HEK293 (cell line): ENCODE data around the gene CSPG4.

ENCODE experiments used
- GLI4 ChIP-seq: fragments of 450-650 bp; formaldehyde crosslinking; IDR thresholded peaks from 2 replicates; pipeline ENCODE4 v1.5.1; 2016; ENCODE audit warnings: missing biosample characterization, missing genetic modification characterization
- GLIS2 ChIP-seq: fragments of 450-650 bp; formaldehyde crosslinking; IDR thresholded peaks from 2 replicates; pipeline ENCODE4 v1.5.1; 2016; ENCODE audit warnings: missing biosample characterization, missing genetic modification characterization
- HOXD13 ChIP-seq: sonication (generic); formaldehyde crosslinking; IDR thresholded peaks from 2 replicates; pipeline ENCODE4 v1.8.0; 2022; ENCODE audit warnings: missing genetic modification reagents, borderline replicate concordance
- KLF17 ChIP-seq: fragments of 450-650 bp; formaldehyde crosslinking; IDR thresholded peaks from 2 replicates; pipeline ENCODE4 v1.5.1; 2016; ENCODE audit warnings: missing biosample characterization, missing genetic modification characterization
- OSR2 ChIP-seq: fragments of 450-650 bp; formaldehyde crosslinking; IDR thresholded peaks from 2 replicates; pipeline ENCODE4 v1.5.1; 2016; ENCODE audit warnings: missing biosample characterization, missing genetic modification characterization
- ZIC2 ChIP-seq: fragments of 450-650 bp; formaldehyde crosslinking; IDR thresholded peaks from 2 replicates; pipeline ENCODE4 v1.5.1; 2016; ENCODE audit warnings: missing biosample characterization, missing genetic modification characterization
- ZNF138 ChIP-seq: fragments of 450-650 bp; formaldehyde crosslinking; IDR thresholded peaks from 2 replicates; pipeline ENCODE4 v1.5.1; 2016; ENCODE audit warnings: missing biosample characterization, missing genetic modification characterization, borderline replicate concordance
- ZNF148 ChIP-seq: fragments of 450-650 bp; formaldehyde crosslinking; IDR thresholded peaks from 2 replicates; pipeline ENCODE4 v1.5.0; 2017; ENCODE audit warnings: missing biosample characterization, missing genetic modification characterization, borderline replicate concordance
- ZNF157 ChIP-seq: fragments of 450-650 bp; formaldehyde crosslinking; IDR thresholded peaks from 2 replicates; pipeline ENCODE4 v1.5.1; 2016; ENCODE audit warnings: missing biosample characterization, missing genetic modification characterization
- ZNF18 ChIP-seq: fragments of 450-650 bp; formaldehyde crosslinking; IDR thresholded peaks from 2 replicates; pipeline ENCODE4 v1.5.1; 2016; ENCODE audit warnings: missing biosample characterization, missing genetic modification characterization
- ZNF292 ChIP-seq: fragments of 450-650 bp; formaldehyde crosslinking; IDR thresholded peaks from 2 replicates; pipeline ENCODE4 v1.5.1; 2016; ENCODE audit warnings: low read depth, missing biosample characterization, missing genetic modification characterization, borderline replicate concordance
- ZNF302 ChIP-seq: fragments of 450-650 bp; formaldehyde crosslinking; IDR thresholded peaks from 2 replicates; pipeline ENCODE4 v1.5.1; 2016; ENCODE audit warnings: missing biosample characterization, missing genetic modification characterization, low read depth
- ZNF350 ChIP-seq: fragments of 450-650 bp; formaldehyde crosslinking; IDR thresholded peaks from 2 replicates; pipeline ENCODE4 v1.5.0; 2017; ENCODE audit warnings: missing biosample characterization, mild to moderate bottlenecking, missing genetic modification characterization
- ZNF366 ChIP-seq: fragments of 450-650 bp; formaldehyde crosslinking; conservative IDR thresholded peaks from 2 replicates; pipeline ENCODE4 v1.5.1; 2016; ENCODE audit warnings: missing biosample characterization, missing genetic modification characterization
- ZNF37A ChIP-seq: fragments of 450-650 bp; IDR thresholded peaks from 2 replicates; pipeline ENCODE4 v1.5.1; 2018; ENCODE audit warnings: missing biosample characterization, missing genetic modification characterization
- ZNF529 ChIP-seq: fragments of 450-650 bp; formaldehyde crosslinking; IDR thresholded peaks from 2 replicates; pipeline ENCODE4 v1.5.1; 2017; ENCODE audit warnings: missing genetic modification characterization, missing biosample characterization; ENCODE audit not compliant: insufficient replicate concordance
- ZNF555 ChIP-seq: fragments of 450-650 bp; formaldehyde crosslinking; conservative IDR thresholded peaks from 2 replicates; pipeline ENCODE4 v1.5.1; 2017; ENCODE audit warnings: missing biosample characterization, mild to moderate bottlenecking, missing genetic modification characterization, inconsistent platforms
- ZNF560 ChIP-seq: fragments of 450-650 bp; formaldehyde crosslinking; IDR thresholded peaks from 2 replicates; pipeline ENCODE4 v1.5.1; 2017; ENCODE audit warnings: missing biosample characterization, missing genetic modification characterization, borderline replicate concordance
- ZNF571 ChIP-seq: fragments of 450-650 bp; formaldehyde crosslinking; IDR thresholded peaks from 2 replicates; pipeline ENCODE4 v1.5.0; 2017; ENCODE audit warnings: missing biosample characterization, missing genetic modification characterization
- ZNF585B ChIP-seq: fragments of 450-650 bp; formaldehyde crosslinking; IDR thresholded peaks from 2 replicates; pipeline ENCODE4 v1.5.1; 2016; ENCODE audit warnings: missing biosample characterization, missing genetic modification characterization
- ZNF623 ChIP-seq: fragments of 450-650 bp; formaldehyde crosslinking; IDR thresholded peaks from 2 replicates; pipeline ENCODE4 v1.5.1; 2016; ENCODE audit warnings: missing biosample characterization, missing genetic modification characterization
- ZNF629 ChIP-seq: fragments of 450-650 bp; formaldehyde crosslinking; IDR thresholded peaks from 2 replicates; pipeline ENCODE4 v1.5.1; 2017; ENCODE audit warnings: missing biosample characterization, missing genetic modification characterization
- ZSCAN5A ChIP-seq: fragments of 450-650 bp; formaldehyde crosslinking; IDR thresholded peaks from 2 replicates; pipeline ENCODE4 v1.5.1; 2016; ENCODE audit warnings: missing biosample characterization, missing genetic modification characterization
- TF ChIP-seq, protein P1 (sequence below): fragments of 450-650 bp; formaldehyde crosslinking; IDR thresholded peaks from 2 replicates; pipeline ENCODE4 v1.5.1; 2016; ENCODE audit warnings: missing biosample characterization, missing genetic modification characterization
- TF ChIP-seq, protein P2 (sequence below): fragments of 450-650 bp; formaldehyde crosslinking; IDR thresholded peaks from 2 replicates; pipeline ENCODE4 v1.5.1; 2016; ENCODE audit warnings: missing biosample characterization, missing genetic modification characterization
- TF ChIP-seq, protein P3 (sequence below): fragments of 450-650 bp; formaldehyde crosslinking; IDR thresholded peaks from 2 replicates; pipeline ENCODE4 v1.5.1; 2016; ENCODE audit warnings: missing biosample characterization, missing genetic modification characterization

CSPG4 gene

GRCh38 chr15:75640483-75641178 lies 72.0 kb downstream of the CSPG4 start (continued):
- TF ChIP-seq ZNF148 (tag by site-specific recombination) = no peak
- no peak for TF ChIP-seq ZNF623 (tag by site-specific recombination)
- peak; percentile 37; the same call in 1 of the 2 replicates for TF ChIP-seq ZNF366 (tag by site-specific recombination)
- TF ChIP-seq, protein P1, sequence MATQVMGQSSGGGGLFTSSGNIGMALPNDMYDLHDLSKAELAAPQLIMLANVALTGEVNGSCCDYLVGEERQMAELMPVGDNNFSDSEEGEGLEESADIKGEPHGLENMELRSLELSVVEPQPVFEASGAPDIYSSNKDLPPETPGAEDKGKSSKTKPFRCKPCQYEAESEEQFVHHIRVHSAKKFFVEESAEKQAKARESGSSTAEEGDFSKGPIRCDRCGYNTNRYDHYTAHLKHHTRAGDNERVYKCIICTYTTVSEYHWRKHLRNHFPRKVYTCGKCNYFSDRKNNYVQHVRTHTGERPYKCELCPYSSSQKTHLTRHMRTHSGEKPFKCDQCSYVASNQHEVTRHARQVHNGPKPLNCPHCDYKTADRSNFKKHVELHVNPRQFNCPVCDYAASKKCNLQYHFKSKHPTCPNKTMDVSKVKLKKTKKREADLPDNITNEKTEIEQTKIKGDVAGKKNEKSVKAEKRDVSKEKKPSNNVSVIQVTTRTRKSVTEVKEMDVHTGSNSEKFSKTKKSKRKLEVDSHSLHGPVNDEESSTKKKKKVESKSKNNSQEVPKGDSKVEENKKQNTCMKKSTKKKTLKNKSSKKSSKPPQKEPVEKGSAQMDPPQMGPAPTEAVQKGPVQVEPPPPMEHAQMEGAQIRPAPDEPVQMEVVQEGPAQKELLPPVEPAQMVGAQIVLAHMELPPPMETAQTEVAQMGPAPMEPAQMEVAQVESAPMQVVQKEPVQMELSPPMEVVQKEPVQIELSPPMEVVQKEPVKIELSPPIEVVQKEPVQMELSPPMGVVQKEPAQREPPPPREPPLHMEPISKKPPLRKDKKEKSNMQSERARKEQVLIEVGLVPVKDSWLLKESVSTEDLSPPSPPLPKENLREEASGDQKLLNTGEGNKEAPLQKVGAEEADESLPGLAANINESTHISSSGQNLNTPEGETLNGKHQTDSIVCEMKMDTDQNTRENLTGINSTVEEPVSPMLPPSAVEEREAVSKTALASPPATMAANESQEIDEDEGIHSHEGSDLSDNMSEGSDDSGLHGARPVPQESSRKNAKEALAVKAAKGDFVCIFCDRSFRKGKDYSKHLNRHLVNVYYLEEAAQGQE (tag by site-specific recombination) = no peak
- no peak for TF ChIP-seq ZNF302 (tag by site-specific recombination)
- TF ChIP-seq ZNF157 (tag by site-specific recombination) = no peak
- no peak for TF ChIP-seq ZNF18 (tag by site-specific recombination)
- TF ChIP-seq GLI4 (tag by site-specific recombination) = no peak
- no peak for TF ChIP-seq ZNF292 (tag by site-specific recombination)
- TF ChIP-seq ZNF560 (tag by site-specific recombination) = no peak
- no peak for TF ChIP-seq ZNF571 (tag by site-specific recombination)
- no peak for TF ChIP-seq HOXD13 (CRISPR knock-in tag)
- no peak for TF ChIP-seq ZNF138 (tag by site-specific recombination)
- TF ChIP-seq ZNF529 (tag by site-specific recombination) = no peak
- TF ChIP-seq ZSCAN5A (tag by site-specific recombination) = no peak
- no peak for TF ChIP-seq ZNF585B
- TF ChIP-seq ZNF37A (tag by site-specific recombination) = no peak
- no peak for TF ChIP-seq ZNF555 (tag by site-specific recombination)
- TF ChIP-seq OSR2 (tag by site-specific recombination) = no peak
- TF ChIP-seq GLIS2 (tag by site-specific recombination) = peak; percentile 81
- TF ChIP-seq ZNF350 = no peak
- no peak for TF ChIP-seq ZNF629
- no peak for TF ChIP-seq ZIC2 (tag by site-specific recombination)
- TF ChIP-seq, protein P2, sequence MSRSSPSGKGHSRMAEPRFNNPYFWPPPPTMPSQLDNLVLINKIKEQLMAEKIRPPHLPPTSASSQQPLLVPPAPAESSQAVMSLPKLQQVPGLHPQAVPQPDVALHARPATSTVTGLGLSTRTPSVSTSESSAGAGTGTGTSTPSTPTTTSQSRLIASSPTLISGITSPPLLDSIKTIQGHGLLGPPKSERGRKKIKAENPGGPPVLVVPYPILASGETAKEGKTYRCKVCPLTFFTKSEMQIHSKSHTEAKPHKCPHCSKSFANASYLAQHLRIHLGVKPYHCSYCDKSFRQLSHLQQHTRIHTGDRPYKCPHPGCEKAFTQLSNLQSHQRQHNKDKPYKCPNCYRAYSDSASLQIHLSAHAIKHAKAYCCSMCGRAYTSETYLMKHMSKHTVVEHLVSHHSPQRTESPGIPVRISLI (tag by site-specific recombination) = no peak
- TF ChIP-seq KLF17 (tag by site-specific recombination) = no peak
- TF ChIP-seq, protein P3, sequence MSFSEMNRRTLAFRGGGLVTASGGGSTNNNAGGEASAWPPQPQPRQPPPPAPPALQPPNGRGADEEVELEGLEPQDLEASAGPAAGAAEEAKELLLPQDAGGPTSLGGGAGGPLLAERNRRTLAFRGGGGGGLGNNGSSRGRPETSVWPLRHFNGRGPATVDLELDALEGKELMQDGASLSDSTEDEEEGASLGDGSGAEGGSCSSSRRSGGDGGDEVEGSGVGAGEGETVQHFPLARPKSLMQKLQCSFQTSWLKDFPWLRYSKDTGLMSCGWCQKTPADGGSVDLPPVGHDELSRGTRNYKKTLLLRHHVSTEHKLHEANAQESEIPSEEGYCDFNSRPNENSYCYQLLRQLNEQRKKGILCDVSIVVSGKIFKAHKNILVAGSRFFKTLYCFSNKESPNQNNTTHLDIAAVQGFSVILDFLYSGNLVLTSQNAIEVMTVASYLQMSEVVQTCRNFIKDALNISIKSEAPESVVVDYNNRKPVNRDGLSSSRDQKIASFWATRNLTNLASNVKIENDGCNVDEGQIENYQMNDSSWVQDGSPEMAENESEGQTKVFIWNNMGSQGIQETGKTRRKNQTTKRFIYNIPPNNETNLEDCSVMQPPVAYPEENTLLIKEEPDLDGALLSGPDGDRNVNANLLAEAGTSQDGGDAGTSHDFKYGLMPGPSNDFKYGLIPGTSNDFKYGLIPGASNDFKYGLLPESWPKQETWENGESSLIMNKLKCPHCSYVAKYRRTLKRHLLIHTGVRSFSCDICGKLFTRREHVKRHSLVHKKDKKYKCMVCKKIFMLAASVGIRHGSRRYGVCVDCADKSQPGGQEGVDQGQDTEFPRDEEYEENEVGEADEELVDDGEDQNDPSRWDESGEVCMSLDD = no peak
